ENCODE results near the gene FAM193B. TPM values are rescaled to one million over a fixed set of nuclear protein-coding genes. Genes with fewer than 3 reads are reported as not detected.

The FAM193B gene
- total and polyA plus RNA-seq, 4 donors: 14.3 to 31.8 (median 15.8) TPM

DNA sequence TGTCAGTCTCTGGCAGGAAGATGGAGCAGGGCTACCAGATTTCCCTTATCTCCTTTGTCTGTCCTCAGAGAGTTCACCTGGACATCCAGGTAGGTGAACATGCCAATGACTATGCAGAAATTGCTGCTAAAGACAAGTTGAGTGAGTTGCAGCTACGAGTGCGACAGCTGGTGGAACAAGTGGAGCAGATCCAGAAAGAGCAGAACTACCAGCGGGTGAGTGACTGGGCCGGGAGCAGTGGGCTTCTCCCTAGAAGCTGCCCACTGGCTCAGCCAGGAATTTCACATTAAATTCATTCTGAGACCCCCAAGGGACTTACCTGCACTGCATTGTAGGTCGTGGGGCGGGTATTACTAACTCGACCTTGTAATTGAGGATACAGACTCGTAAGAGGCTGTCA is 39.7 kb upstream of the FAM193B start:
- no peak overlapping the region for H3K4me3 ChIP-seq (ENCODE audit: low read depth in 1 of 3, low read length in 3 of 3)
- 96% methylated on average over 8 of the region's 8 CpGs for WGBS
- H3K9me3 ChIP-seq (ENCODE audit: control insufficient read depth in 4 of 4, low read length in 3 of 4): no peaks in the 10 kb centered on the region
- H3K36me3 ChIP-seq (ENCODE audit: control insufficient read depth in 4 of 4, insufficient read depth in 3 of 4, low read depth in 1 of 4, low read length in 3 of 4): peaks cover 17 to 33% (median 28%) of the 10 kb centered on the region in 4 donors
- peaks cover 2 to 20% (median 9%) of the 10 kb centered on the region in 4 donors for H3K4me1 ChIP-seq (ENCODE audit: control insufficient read depth in 4 of 4, insufficient read depth in 4 of 4, low read length in 3 of 4)
- no peak for TF ChIP-seq RAD21 (IDR thresholded peaks at IDR 0.05)
- TF ChIP-seq JUND (IDR thresholded peaks at IDR 0.05): no peak
- TF ChIP-seq, protein P1, sequence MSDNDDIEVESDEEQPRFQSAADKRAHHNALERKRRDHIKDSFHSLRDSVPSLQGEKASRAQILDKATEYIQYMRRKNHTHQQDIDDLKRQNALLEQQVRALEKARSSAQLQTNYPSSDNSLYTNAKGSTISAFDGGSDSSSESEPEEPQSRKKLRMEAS (IDR thresholded peaks at IDR 0.05): no peak
- TF ChIP-seq TAF1 (conservative IDR thresholded peaks at IDR 0.05): no peak
- TF ChIP-seq, protein P2, sequence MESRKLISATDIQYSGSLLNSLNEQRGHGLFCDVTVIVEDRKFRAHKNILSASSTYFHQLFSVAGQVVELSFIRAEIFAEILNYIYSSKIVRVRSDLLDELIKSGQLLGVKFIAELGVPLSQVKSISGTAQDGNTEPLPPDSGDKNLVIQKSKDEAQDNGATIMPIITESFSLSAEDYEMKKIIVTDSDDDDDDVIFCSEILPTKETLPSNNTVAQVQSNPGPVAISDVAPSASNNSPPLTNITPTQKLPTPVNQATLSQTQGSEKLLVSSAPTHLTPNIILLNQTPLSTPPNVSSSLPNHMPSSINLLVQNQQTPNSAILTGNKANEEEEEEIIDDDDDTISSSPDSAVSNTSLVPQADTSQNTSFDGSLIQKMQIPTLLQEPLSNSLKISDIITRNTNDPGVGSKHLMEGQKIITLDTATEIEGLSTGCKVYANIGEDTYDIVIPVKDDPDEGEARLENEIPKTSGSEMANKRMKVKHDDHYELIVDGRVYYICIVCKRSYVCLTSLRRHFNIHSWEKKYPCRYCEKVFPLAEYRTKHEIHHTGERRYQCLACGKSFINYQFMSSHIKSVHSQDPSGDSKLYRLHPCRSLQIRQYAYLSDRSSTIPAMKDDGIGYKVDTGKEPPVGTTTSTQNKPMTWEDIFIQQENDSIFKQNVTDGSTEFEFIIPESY (IDR thresholded peaks at IDR 0.05): no peak
- no peak for TF ChIP-seq GABPA (IDR thresholded peaks at IDR 0.05 in 1 of 2, conservative IDR thresholded peaks at IDR 0.05 in 1 of 2)
- no peak for TF ChIP-seq RXRA (IDR thresholded peaks at IDR 0.05)
- no peak for TF ChIP-seq HNF4A (conservative IDR thresholded peaks at IDR 0.05)
- no peak for TF ChIP-seq YY1 (IDR thresholded peaks at IDR 0.05)
- no peak for TF ChIP-seq HNF4G (IDR thresholded peaks at IDR 0.05)
- TF ChIP-seq, protein P3, sequence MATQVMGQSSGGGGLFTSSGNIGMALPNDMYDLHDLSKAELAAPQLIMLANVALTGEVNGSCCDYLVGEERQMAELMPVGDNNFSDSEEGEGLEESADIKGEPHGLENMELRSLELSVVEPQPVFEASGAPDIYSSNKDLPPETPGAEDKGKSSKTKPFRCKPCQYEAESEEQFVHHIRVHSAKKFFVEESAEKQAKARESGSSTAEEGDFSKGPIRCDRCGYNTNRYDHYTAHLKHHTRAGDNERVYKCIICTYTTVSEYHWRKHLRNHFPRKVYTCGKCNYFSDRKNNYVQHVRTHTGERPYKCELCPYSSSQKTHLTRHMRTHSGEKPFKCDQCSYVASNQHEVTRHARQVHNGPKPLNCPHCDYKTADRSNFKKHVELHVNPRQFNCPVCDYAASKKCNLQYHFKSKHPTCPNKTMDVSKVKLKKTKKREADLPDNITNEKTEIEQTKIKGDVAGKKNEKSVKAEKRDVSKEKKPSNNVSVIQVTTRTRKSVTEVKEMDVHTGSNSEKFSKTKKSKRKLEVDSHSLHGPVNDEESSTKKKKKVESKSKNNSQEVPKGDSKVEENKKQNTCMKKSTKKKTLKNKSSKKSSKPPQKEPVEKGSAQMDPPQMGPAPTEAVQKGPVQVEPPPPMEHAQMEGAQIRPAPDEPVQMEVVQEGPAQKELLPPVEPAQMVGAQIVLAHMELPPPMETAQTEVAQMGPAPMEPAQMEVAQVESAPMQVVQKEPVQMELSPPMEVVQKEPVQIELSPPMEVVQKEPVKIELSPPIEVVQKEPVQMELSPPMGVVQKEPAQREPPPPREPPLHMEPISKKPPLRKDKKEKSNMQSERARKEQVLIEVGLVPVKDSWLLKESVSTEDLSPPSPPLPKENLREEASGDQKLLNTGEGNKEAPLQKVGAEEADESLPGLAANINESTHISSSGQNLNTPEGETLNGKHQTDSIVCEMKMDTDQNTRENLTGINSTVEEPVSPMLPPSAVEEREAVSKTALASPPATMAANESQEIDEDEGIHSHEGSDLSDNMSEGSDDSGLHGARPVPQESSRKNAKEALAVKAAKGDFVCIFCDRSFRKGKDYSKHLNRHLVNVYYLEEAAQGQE (IDR thresholded peaks at IDR 0.05): no peak
- TF ChIP-seq, protein P4, sequence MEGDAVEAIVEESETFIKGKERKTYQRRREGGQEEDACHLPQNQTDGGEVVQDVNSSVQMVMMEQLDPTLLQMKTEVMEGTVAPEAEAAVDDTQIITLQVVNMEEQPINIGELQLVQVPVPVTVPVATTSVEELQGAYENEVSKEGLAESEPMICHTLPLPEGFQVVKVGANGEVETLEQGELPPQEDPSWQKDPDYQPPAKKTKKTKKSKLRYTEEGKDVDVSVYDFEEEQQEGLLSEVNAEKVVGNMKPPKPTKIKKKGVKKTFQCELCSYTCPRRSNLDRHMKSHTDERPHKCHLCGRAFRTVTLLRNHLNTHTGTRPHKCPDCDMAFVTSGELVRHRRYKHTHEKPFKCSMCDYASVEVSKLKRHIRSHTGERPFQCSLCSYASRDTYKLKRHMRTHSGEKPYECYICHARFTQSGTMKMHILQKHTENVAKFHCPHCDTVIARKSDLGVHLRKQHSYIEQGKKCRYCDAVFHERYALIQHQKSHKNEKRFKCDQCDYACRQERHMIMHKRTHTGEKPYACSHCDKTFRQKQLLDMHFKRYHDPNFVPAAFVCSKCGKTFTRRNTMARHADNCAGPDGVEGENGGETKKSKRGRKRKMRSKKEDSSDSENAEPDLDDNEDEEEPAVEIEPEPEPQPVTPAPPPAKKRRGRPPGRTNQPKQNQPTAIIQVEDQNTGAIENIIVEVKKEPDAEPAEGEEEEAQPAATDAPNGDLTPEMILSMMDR (IDR thresholded peaks at IDR 0.05; ENCODE audit: low read depth, low read length, missing input control): no peak
- no peak for TF ChIP-seq NR2F2 (IDR thresholded peaks at IDR 0.05)
- TF ChIP-seq, protein P5, sequence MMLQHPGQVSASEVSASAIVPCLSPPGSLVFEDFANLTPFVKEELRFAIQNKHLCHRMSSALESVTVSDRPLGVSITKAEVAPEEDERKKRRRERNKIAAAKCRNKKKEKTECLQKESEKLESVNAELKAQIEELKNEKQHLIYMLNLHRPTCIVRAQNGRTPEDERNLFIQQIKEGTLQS (IDR thresholded peaks at IDR 0.05): no peak
- DNase-seq (ENCODE audit: low spot score): no peak
- no peak overlapping the region for H3K9ac ChIP-seq (ENCODE audit: low read depth in 1 of 2, low read length in 2 of 2)
- no peak overlapping the region for H3K27ac ChIP-seq (ENCODE audit: low read depth in 1 of 2, low read length in 2 of 2)
- no peaks in the 10 kb centered on the region for H3K27me3 ChIP-seq (ENCODE audit: control insufficient read depth in 4 of 4, insufficient read depth in 4 of 4, low read length in 3 of 4)

DNA sequence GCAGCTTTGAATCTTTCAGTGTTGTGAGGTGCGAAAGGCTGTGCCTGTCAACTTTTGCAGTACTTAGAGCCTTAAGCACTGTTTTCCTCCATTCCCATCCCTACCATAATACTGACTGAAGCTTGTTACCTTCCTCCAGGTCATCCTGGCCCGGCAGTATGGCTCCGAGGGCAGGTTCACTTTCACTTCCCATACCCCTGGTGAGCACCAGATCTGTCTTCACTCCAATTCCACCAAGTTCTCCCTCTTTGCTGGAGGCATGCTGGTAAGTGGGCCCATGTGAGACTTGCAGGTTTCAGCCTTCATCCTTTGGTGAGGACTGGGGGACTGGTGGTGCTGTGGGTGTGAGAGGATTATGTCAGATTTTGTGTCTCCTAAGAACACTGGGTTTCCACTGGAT is 39.1 kb upstream of the FAM193B start:
- DNase-seq (ENCODE audit: low spot score): no peak
- Histone ChIP-seq H3K9ac (ENCODE audit: low read depth in 1 of 2, low read length in 2 of 2) (no peak overlapping the region), H3K36me3 (ENCODE audit: control insufficient read depth in 4 of 4, insufficient read depth in 3 of 4, low read depth in 1 of 4, low read length in 3 of 4) (peaks cover 17 to 33% (median 28%) of the 10 kb centered on the region in 4 donors), H3K27ac (ENCODE audit: low read depth in 1 of 2, low read length in 2 of 2) (no peak overlapping the region), H3K4me1 (ENCODE audit: control insufficient read depth in 4 of 4, insufficient read depth in 4 of 4, low read length in 3 of 4) (peaks cover 2 to 18% (median 9%) of the 10 kb centered on the region in 4 donors), H3K4me3 (ENCODE audit: low read depth in 1 of 3, low read length in 3 of 3) (no peak overlapping the region), H3K9me3 (ENCODE audit: control insufficient read depth in 4 of 4, low read length in 3 of 4) (no peaks in the 10 kb centered on the region), H3K27me3 (ENCODE audit: control insufficient read depth in 4 of 4, insufficient read depth in 4 of 4, low read length in 3 of 4) (no peaks in the 10 kb centered on the region)
- 88% methylated on average over 3 of the region's 3 CpGs for WGBS
- no peak for TF ChIP-seq NR2F2 (IDR thresholded peaks at IDR 0.05)
- no peak for TF ChIP-seq FOXA1 (IDR thresholded peaks at IDR 0.05)
- TF ChIP-seq RAD21 (IDR thresholded peaks at IDR 0.05): no peak
- TF ChIP-seq, protein P1 (IDR thresholded peaks at IDR 0.05): no peak
- TF ChIP-seq, protein P4 (IDR thresholded peaks at IDR 0.05; ENCODE audit: low read depth, low read length, missing input control): no peak
- TF ChIP-seq FOXA2 (IDR thresholded peaks at IDR 0.05): no peak
- TF ChIP-seq, protein P5 (IDR thresholded peaks at IDR 0.05): no peak
- TF ChIP-seq, protein P2 (IDR thresholded peaks at IDR 0.05): no peak
- no peak for TF ChIP-seq TAF1 (conservative IDR thresholded peaks at IDR 0.05)
